ENCODE data around the gene NLRP12. TPM values are rescaled to one million over a fixed set of nuclear protein-coding genes. Genes with fewer than 3 reads are reported as not detected.

The NLRP12 gene
- polyA plus RNA-seq, 1 of the 3 experiments (the other 2 are of a cell fraction), result 0.02 TPM

GRCh38 chr19:53787266-53787665 is 36.8 kb downstream of the NLRP12 start:
- no peaks in the 10 kb centered on the region for H3K9me2 ChIP-seq
- no peaks in the 10 kb centered on the region for H3F3A ChIP-seq (replicated peaks; ENCODE audit: insufficient read depth)
- H2AFZ ChIP-seq (ENCODE audit: low read depth), result no peak overlapping the region
- TF ChIP-seq RFX5 (IDR thresholded peaks at IDR 0.05; ENCODE audit: low read length) (no peak), MXI1 (IDR thresholded peaks at IDR 0.05; ENCODE audit: low read depth, low read length) (no peak), JUND (IDR thresholded peaks at IDR 0.05) (no peak), RAD21 (IDR thresholded peaks at IDR 0.05; ENCODE audit: low read length) (no peak), MAX (IDR thresholded peaks at IDR 0.05; ENCODE audit: low read depth) (no peak), EP300 (IDR thresholded peaks at IDR 0.05; ENCODE audit: borderline replicate concordance in 1 of 2, low read depth in 1 of 2, low read length in 1 of 2) (no peak), GABPA (IDR thresholded peaks at IDR 0.05; ENCODE audit: low read depth) (no peak), USF1 (IDR thresholded peaks at IDR 0.05; ENCODE audit: borderline replicate concordance, low read depth) (no peak), GATA2 (CRISPR knock-in tag; IDR thresholded peaks at IDR 0.05) (no peak), TEAD4 (IDR thresholded peaks at IDR 0.05; ENCODE audit: borderline replicate concordance, insufficient read depth) (no peak), FOSL2 (IDR thresholded peaks at IDR 0.05; ENCODE audit: borderline replicate concordance, low read depth) (no peak), EZH2phosphoT487 (IDR thresholded peaks at IDR 0.05; ENCODE audit: borderline replicate concordance, low read depth) (no peak), TAF1 (IDR thresholded peaks at IDR 0.05; ENCODE audit: borderline replicate concordance, low read depth, low read length) (no peak), RXRA (IDR thresholded peaks at IDR 0.05; ENCODE audit: borderline replicate concordance, low read depth) (no peak), YY1 (IDR thresholded peaks at IDR 0.05; ENCODE audit: low read depth) (no peak)
- TF ChIP-seq, protein P1, sequence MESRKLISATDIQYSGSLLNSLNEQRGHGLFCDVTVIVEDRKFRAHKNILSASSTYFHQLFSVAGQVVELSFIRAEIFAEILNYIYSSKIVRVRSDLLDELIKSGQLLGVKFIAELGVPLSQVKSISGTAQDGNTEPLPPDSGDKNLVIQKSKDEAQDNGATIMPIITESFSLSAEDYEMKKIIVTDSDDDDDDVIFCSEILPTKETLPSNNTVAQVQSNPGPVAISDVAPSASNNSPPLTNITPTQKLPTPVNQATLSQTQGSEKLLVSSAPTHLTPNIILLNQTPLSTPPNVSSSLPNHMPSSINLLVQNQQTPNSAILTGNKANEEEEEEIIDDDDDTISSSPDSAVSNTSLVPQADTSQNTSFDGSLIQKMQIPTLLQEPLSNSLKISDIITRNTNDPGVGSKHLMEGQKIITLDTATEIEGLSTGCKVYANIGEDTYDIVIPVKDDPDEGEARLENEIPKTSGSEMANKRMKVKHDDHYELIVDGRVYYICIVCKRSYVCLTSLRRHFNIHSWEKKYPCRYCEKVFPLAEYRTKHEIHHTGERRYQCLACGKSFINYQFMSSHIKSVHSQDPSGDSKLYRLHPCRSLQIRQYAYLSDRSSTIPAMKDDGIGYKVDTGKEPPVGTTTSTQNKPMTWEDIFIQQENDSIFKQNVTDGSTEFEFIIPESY (IDR thresholded peaks at IDR 0.05; ENCODE audit: borderline replicate concordance, low read depth), result no peak
- H3K36me3 ChIP-seq (replicated peaks in 1 of 2; ENCODE audit: control insufficient read depth in 1 of 2, insufficient read depth in 2 of 2, low read length in 1 of 2), result no peaks in the 10 kb centered on the region
- peaks cover 68% of the 10 kb centered on the region for H3K27me3 ChIP-seq (ENCODE audit: insufficient read depth)
- H4K20me1 ChIP-seq (ENCODE audit: insufficient read depth), result no peaks in the 10 kb centered on the region
- 57% methylated on average over 15 of the region's 15 CpGs for WGBS (ENCODE audit: low lambda C conversion rate)
- no peaks in the 10 kb centered on the region for H3K9me3 ChIP-seq
- no peak for DNase-seq
- H3K9ac ChIP-seq, result no peak overlapping the region
- ChIA-PET CTCF (interaction anchor here (1.3 to 1.6 kb wide), 2 partner anchors 14 to 243 kb away, joined by 3 to 5 read pairs; no protein-coding TSS in a partner anchor), POLR2A (no interaction called here)
- H3K4me2 ChIP-seq, result no peak overlapping the region
- no peak overlapping the region for H3K27ac ChIP-seq (ENCODE audit: low read depth in 2 of 2, low read length in 1 of 2)
- H3K79me2 ChIP-seq (ENCODE audit: insufficient read depth), result no peaks in the 10 kb centered on the region
- H3K4me1 ChIP-seq (ENCODE audit: control insufficient read depth in 1 of 2, insufficient read depth in 2 of 2, low read depth in 1 of 2, low read length in 1 of 2), result no peaks in the 10 kb centered on the region
- H3K4me3 ChIP-seq (ENCODE audit: low read depth in 2 of 2, low read length in 1 of 2), result no peak overlapping the region

- no peaks in the 10 kb centered on the region for H3K9me3 ChIP-seq
- H3K9me2 ChIP-seq, result no peaks in the 10 kb centered on the region
- ChIA-PET POLR2A (no interaction called here), CTCF (interaction anchor here (1.3 to 1.6 kb wide), 2 partner anchors 13 to 243 kb away, joined by 3 to 5 read pairs; no protein-coding TSS in a partner anchor)
- no peak overlapping the region for H3K9ac ChIP-seq
- H3K79me2 ChIP-seq (ENCODE audit: insufficient read depth), result no peaks in the 10 kb centered on the region
- no peaks in the 10 kb centered on the region for H3K4me1 ChIP-seq (ENCODE audit: control insufficient read depth in 1 of 2, insufficient read depth in 2 of 2, low read depth in 1 of 2, low read length in 1 of 2)
- 37% methylated on average over 7 of the region's 7 CpGs for WGBS (ENCODE audit: low lambda C conversion rate)
- H4K20me1 ChIP-seq (ENCODE audit: insufficient read depth), result no peaks in the 10 kb centered on the region
- no peak overlapping the region for H3K4me2 ChIP-seq
- H3K27ac ChIP-seq (ENCODE audit: low read depth in 2 of 2, low read length in 1 of 2), result no peak overlapping the region
- no peaks in the 10 kb centered on the region for H3K36me3 ChIP-seq (replicated peaks in 1 of 2; ENCODE audit: control insufficient read depth in 1 of 2, insufficient read depth in 2 of 2, low read length in 1 of 2)
- no peaks in the 10 kb centered on the region for H3F3A ChIP-seq (replicated peaks; ENCODE audit: insufficient read depth)
- H3K27me3 ChIP-seq (ENCODE audit: insufficient read depth), result peaks cover 70% of the 10 kb centered on the region
- no peak for DNase-seq
- TF ChIP-seq GABPA (IDR thresholded peaks at IDR 0.05; ENCODE audit: low read depth) (no peak), ELF1 (IDR thresholded peaks at IDR 0.05) (no peak), MXI1 (IDR thresholded peaks at IDR 0.05; ENCODE audit: low read depth, low read length) (no peak), RAD21 (IDR thresholded peaks at IDR 0.05; ENCODE audit: low read length) (no peak), USF1 (IDR thresholded peaks at IDR 0.05; ENCODE audit: borderline replicate concordance, low read depth) (no peak), CHD2 (IDR thresholded peaks at IDR 0.05; ENCODE audit: low read length, partially characterized antibody) (no peak), NFIC (IDR thresholded peaks at IDR 0.05; ENCODE audit: borderline replicate concordance) (no peak), GATA2 (CRISPR knock-in tag; IDR thresholded peaks at IDR 0.05) (no peak), YY1 (IDR thresholded peaks at IDR 0.05; ENCODE audit: low read depth) (no peak), RCOR1 (IDR thresholded peaks at IDR 0.05; ENCODE audit: low read length) (no peak), POLR2AphosphoS5 (IDR thresholded peaks at IDR 0.05; ENCODE audit: low read depth, low read length) (no peak), MEF2A (IDR thresholded peaks at IDR 0.05; ENCODE audit: borderline replicate concordance, low read depth) (no peak), TAF1 (IDR thresholded peaks at IDR 0.05; ENCODE audit: borderline replicate concordance, low read depth, low read length) (no peak), EZH2phosphoT487 (IDR thresholded peaks at IDR 0.05; ENCODE audit: borderline replicate concordance, low read depth) (no peak)
- no peak overlapping the region for H2AFZ ChIP-seq (ENCODE audit: low read depth)
- no peak overlapping the region for H3K4me3 ChIP-seq (ENCODE audit: low read depth in 2 of 2, low read length in 1 of 2)
These were observed 37.4 kb downstream of the NLRP12 start for GRCh38 chr19:53786744-53787143.
